Activated CD4-positive, alpha-beta T cell treated with anti-CD3 and anti-CD28 coated beads, Interleukin-2, amount 50 U/mL, for 1 hour (primary cell): ENCODE results near the gene FAM118A.
"Not testable (repeated sequence)": the region's sequence is repeated elsewhere in the genome, so short reads cannot be mapped to it uniquely, and the experiment has no call there.

Experiments used
- DNase-seq: peaks from one replicate; pipeline ENCODE4 v3.0.0-alpha.2; 2020

Gene FAM118A

GRCh38 chr22:45310331-45310976, 720 bp downstream of the FAM118A start:
- DNase-seq: no peak

- DNase-seq: no peak
These were observed 1.3 kb downstream of the FAM118A start for GRCh38 chr22:45310977-45311531.

- DNase-seq: no peak
These were observed 2.7 kb downstream of the FAM118A start for GRCh38 chr22:45312415-45312814.

GRCh38 chr22:45312856-45313255, 3.1 kb downstream of the FAM118A start:
- DNase-seq: no peak

GRCh38 chr22:45314054-45314721, 4.5 kb downstream of the FAM118A start:
- DNase-seq: no peak

GRCh38 chr22:45314786-45315185, 5.1 kb downstream of the FAM118A start:
- no peak for DNase-seq

GRCh38 chr22:45316796-45317526, 7.2 kb downstream of the FAM118A start:
- no peak for DNase-seq

GRCh38 chr22:45317551-45318167, 7.9 kb downstream of the FAM118A start:
- peak; percentile 51 for DNase-seq

GRCh38 chr22:45318168-45318557, 8.4 kb downstream of the FAM118A start:
- peak; percentile 84 for DNase-seq

GRCh38 chr22:45318558-45319323, 9.0 kb downstream of the FAM118A start:
- DNase-seq: peak; percentile 52

- peak; percentile 15 for DNase-seq
These were observed 9.6 kb downstream of the FAM118A start for GRCh38 chr22:45319324-45319685.

- no peak for DNase-seq
These were observed 10.7 kb downstream of the FAM118A start for GRCh38 chr22:45320357-45320976.

GRCh38 chr22:45321827-45322226, 12.1 kb downstream of the FAM118A start:
- DNase-seq: no peak

- no peak for DNase-seq
These were observed 13.3 kb downstream of the FAM118A start for GRCh38 chr22:45322873-45323525.

GRCh38 chr22:45323695-45324094, 14.0 kb downstream of the FAM118A start:
- DNase-seq: no peak

GRCh38 chr22:45324311-45324711, 14.6 kb downstream of the FAM118A start:
- DNase-seq: no peak

- DNase-seq: not testable (repeated sequence)
These were observed 18.5 kb downstream of the FAM118A start for GRCh38 chr22:45328261-45328660.

GRCh38 chr22:45328822-45329529, 19.2 kb downstream of the FAM118A start:
- DNase-seq: no peak

- DNase-seq: no peak
These were observed 19.8 kb downstream of the FAM118A start for GRCh38 chr22:45329530-45329936.

- no peak for DNase-seq
These were observed 20.8 kb downstream of the FAM118A start for GRCh38 chr22:45330548-45330947.

GRCh38 chr22:45331486-45331885, 21.8 kb downstream of the FAM118A start:
- DNase-seq: no peak
